Activated naive CD8-positive, alpha-beta T cell treated with anti-CD3 and anti-CD28 coated beads, Interleukin-2, amount 50 U/mL, for 24 hours (primary cell): ENCODE results near the gene PPFIA1.
A peak's percentile ranks its signal among the peaks of the same experiment; 100 is the strongest.
"Not testable (repeated sequence)": the region's sequence is repeated elsewhere in the genome, so short reads cannot be mapped to it uniquely, and the experiment has no call there.

Experiments used
- ATAC-seq: fragments of 150-1000 bp; cut with Tn5 transposase; one replicate; pipeline ENCODE4 v1.10.0; 2021
- DNase-seq: peaks from one replicate; pipeline ENCODE4 v3.0.0; 2021
- H3K27ac Mint-ChIP-seq: one replicate; pipeline ENCODE4 v1.8.0; 2021; ENCODE audit warnings: mild to moderate bottlenecking, mixed read lengths
- H3K27me3 Mint-ChIP-seq: one replicate; pipeline ENCODE4 v1.8.0; 2021; ENCODE audit warnings: mixed read lengths
- H3K36me3 Mint-ChIP-seq: one replicate; pipeline ENCODE4 v1.8.0; 2021; ENCODE audit warnings: low read depth, mixed read lengths
- H3K4me1 Mint-ChIP-seq: one replicate; pipeline ENCODE4 v1.8.0; 2021; ENCODE audit warnings: mixed read lengths
- H3K4me3 Mint-ChIP-seq: one replicate; pipeline ENCODE4 v1.8.0; 2021; ENCODE audit warnings: mild to moderate bottlenecking, moderate library complexity, mixed read lengths
- H3K9me3 Mint-ChIP-seq: one replicate; pipeline ENCODE4 v1.8.0; 2021; ENCODE audit warnings: mixed read lengths

Gene PPFIA1

GRCh38 chr11:70268526-70268925 lies 2.0 kb upstream of the PPFIA1 start:
- no peak for DNase-seq
- ATAC-seq = no peak
- no peak overlapping the region for H3K27ac Mint-ChIP-seq
- peaks cover 9% of the 10 kb centered on the region for H3K36me3 Mint-ChIP-seq
- peaks cover 25% of the 10 kb centered on the region for H3K4me1 Mint-ChIP-seq
- H3K9me3 Mint-ChIP-seq = no peaks in the 10 kb centered on the region
- H3K4me3 Mint-ChIP-seq = no peak overlapping the region
- H3K27me3 Mint-ChIP-seq = peaks cover 27% of the 10 kb centered on the region

GRCh38 chr11:70270877-70271648 lies 573 bp downstream of the PPFIA1 start:
- peak overlapping the region; percentile 74 for H3K27ac Mint-ChIP-seq

GRCh38 chr11:70271649-70271953 lies 1.1 kb downstream of the PPFIA1 start:
- DNase-seq = no peak
- peaks cover 16% of the 10 kb centered on the region for H3K27me3 Mint-ChIP-seq
- H3K9me3 Mint-ChIP-seq = no peaks in the 10 kb centered on the region
- peaks cover 21% of the 10 kb centered on the region for H3K36me3 Mint-ChIP-seq
- peaks cover 51% of the 10 kb centered on the region for H3K4me1 Mint-ChIP-seq
- peak overlapping the region; percentile 87 for H3K4me3 Mint-ChIP-seq
- ATAC-seq = no peak
- peak overlapping the region; percentile 74 for H3K27ac Mint-ChIP-seq

More at GRCh38 chr11:70270877-70271648, 573 bp downstream of the PPFIA1 start:
- Mint-ChIP-seq H3K36me3 (peaks cover 19% of the 10 kb centered on the region), H3K9me3 (no peaks in the 10 kb centered on the region), H3K27me3 (peaks cover 16% of the 10 kb centered on the region), H3K4me3 (peak overlapping the region; percentile 87), H3K4me1 (peaks cover 47% of the 10 kb centered on the region)
- ATAC-seq (peak; percentile 46), DNase-seq (peak; percentile 45)

- DNase-seq (no peak), ATAC-seq (no peak)
- peaks cover 21% of the 10 kb centered on the region for H3K36me3 Mint-ChIP-seq
- H3K27me3 Mint-ChIP-seq = peaks cover 15% of the 10 kb centered on the region
- H3K4me3 Mint-ChIP-seq = peak overlapping the region; percentile 87
- H3K27ac Mint-ChIP-seq = peak overlapping the region; percentile 49
- no peaks in the 10 kb centered on the region for H3K9me3 Mint-ChIP-seq
- peaks cover 52% of the 10 kb centered on the region for H3K4me1 Mint-ChIP-seq
Measured at GRCh38 chr11:70272009-70272408, 1.5 kb downstream of the PPFIA1 start.

- Mint-ChIP-seq H3K36me3 (peaks cover 49% of the 10 kb centered on the region), H3K4me1 (peaks cover 27% of the 10 kb centered on the region), H3K4me3 (no peak overlapping the region), H3K9me3 (no peaks in the 10 kb centered on the region), H3K27me3 (no peaks in the 10 kb centered on the region), H3K27ac (no peak overlapping the region)
- DNase-seq (no peak), ATAC-seq (no peak)
Measured at GRCh38 chr11:70278994-70279393, 8.5 kb downstream of the PPFIA1 start.

GRCh38 chr11:70281156-70281609 lies 10.7 kb downstream of the PPFIA1 start:
- Mint-ChIP-seq H3K36me3 (peaks cover 54% of the 10 kb centered on the region), H3K9me3 (no peaks in the 10 kb centered on the region), H3K4me1 (peaks cover 7% of the 10 kb centered on the region), H3K27me3 (no peaks in the 10 kb centered on the region), H3K4me3 (no peak overlapping the region), H3K27ac (no peak overlapping the region)
- ATAC-seq = no peak
- DNase-seq = no peak

- H3K9me3 Mint-ChIP-seq = no peaks in the 10 kb centered on the region
- ATAC-seq (no peak), DNase-seq (no peak)
- no peak overlapping the region for H3K4me3 Mint-ChIP-seq
- no peak overlapping the region for H3K27ac Mint-ChIP-seq
- peaks cover 56% of the 10 kb centered on the region for H3K36me3 Mint-ChIP-seq
- peaks cover 3% of the 10 kb centered on the region for H3K4me1 Mint-ChIP-seq
- H3K27me3 Mint-ChIP-seq = no peaks in the 10 kb centered on the region
Measured at GRCh38 chr11:70282012-70282411, 11.5 kb downstream of the PPFIA1 start.

GRCh38 chr11:70288721-70289120 lies 18.2 kb downstream of the PPFIA1 start:
- no peaks in the 10 kb centered on the region for H3K27me3 Mint-ChIP-seq
- H3K36me3 Mint-ChIP-seq = peaks cover 39% of the 10 kb centered on the region
- DNase-seq = no peak
- H3K9me3 Mint-ChIP-seq = no peaks in the 10 kb centered on the region
- H3K4me1 Mint-ChIP-seq = peaks cover 6% of the 10 kb centered on the region
- H3K4me3 Mint-ChIP-seq = no peak overlapping the region
- ATAC-seq = no peak
- H3K27ac Mint-ChIP-seq = no peak overlapping the region

GRCh38 chr11:70289582-70289981 lies 19.1 kb downstream of the PPFIA1 start:
- ATAC-seq (no peak), DNase-seq (no peak)
- Mint-ChIP-seq H3K27me3 (no peaks in the 10 kb centered on the region), H3K4me3 (no peak overlapping the region), H3K4me1 (peaks cover 6% of the 10 kb centered on the region), H3K9me3 (no peaks in the 10 kb centered on the region), H3K36me3 (peaks cover 33% of the 10 kb centered on the region), H3K27ac (no peak overlapping the region)

GRCh38 chr11:70290361-70291065 lies 20.0 kb downstream of the PPFIA1 start:
- DNase-seq (no peak), ATAC-seq (no peak)
- H3K27ac Mint-ChIP-seq = no peak overlapping the region
- peaks cover 28% of the 10 kb centered on the region for H3K36me3 Mint-ChIP-seq
- no peaks in the 10 kb centered on the region for H3K27me3 Mint-ChIP-seq
- peaks cover 6% of the 10 kb centered on the region for H3K4me1 Mint-ChIP-seq
- H3K9me3 Mint-ChIP-seq = no peaks in the 10 kb centered on the region
- H3K4me3 Mint-ChIP-seq = no peak overlapping the region

GRCh38 chr11:70292166-70292565 lies 21.7 kb downstream of the PPFIA1 start:
- Mint-ChIP-seq H3K36me3 (peaks cover 22% of the 10 kb centered on the region), H3K4me1 (peaks cover 7% of the 10 kb centered on the region), H3K4me3 (no peak overlapping the region), H3K27ac (no peak overlapping the region), H3K27me3 (no peaks in the 10 kb centered on the region), H3K9me3 (no peaks in the 10 kb centered on the region)
- ATAC-seq (no peak), DNase-seq (no peak)

GRCh38 chr11:70292863-70293262 lies 22.4 kb downstream of the PPFIA1 start:
- ATAC-seq (no peak), DNase-seq (no peak)
- Mint-ChIP-seq H3K27ac (no peak overlapping the region), H3K9me3 (no peaks in the 10 kb centered on the region), H3K27me3 (no peaks in the 10 kb centered on the region), H3K4me3 (no peak overlapping the region), H3K4me1 (peaks cover 9% of the 10 kb centered on the region), H3K36me3 (peaks cover 20% of the 10 kb centered on the region)

- not testable (repeated sequence) for ATAC-seq, DNase-seq, H3K27me3 Mint-ChIP-seq, H3K4me1 Mint-ChIP-seq, H3K9me3 Mint-ChIP-seq, H3K4me3 Mint-ChIP-seq, H3K27ac Mint-ChIP-seq
- H3K36me3 Mint-ChIP-seq = peaks cover 16% of the 10 kb centered on the region
Measured at GRCh38 chr11:70295166-70295565, 24.7 kb downstream of the PPFIA1 start.

- H3K36me3 Mint-ChIP-seq = peaks cover 18% of the 10 kb centered on the region
- H3K27ac Mint-ChIP-seq = no peak overlapping the region
- H3K4me1 Mint-ChIP-seq = peaks cover 7% of the 10 kb centered on the region
- H3K27me3 Mint-ChIP-seq = no peaks in the 10 kb centered on the region
- H3K4me3 Mint-ChIP-seq = no peak overlapping the region
- DNase-seq (no peak), ATAC-seq (no peak)
- H3K9me3 Mint-ChIP-seq = no peaks in the 10 kb centered on the region
Measured at GRCh38 chr11:70296681-70297080, 26.2 kb downstream of the PPFIA1 start.

GRCh38 chr11:70297341-70297740 lies 26.9 kb downstream of the PPFIA1 start:
- Mint-ChIP-seq H3K9me3 (no peaks in the 10 kb centered on the region), H3K4me1 (peaks cover 7% of the 10 kb centered on the region), H3K36me3 (peaks cover 18% of the 10 kb centered on the region), H3K4me3 (no peak overlapping the region), H3K27ac (no peak overlapping the region), H3K27me3 (no peaks in the 10 kb centered on the region)
- DNase-seq = no peak
- ATAC-seq = peak; percentile 77
